ENCODE measurements around the gene PLP1. TPM values are rescaled to one million over a fixed set of nuclear protein-coding genes. Genes with fewer than 3 reads are reported as not detected.
"Not testable (repeated sequence)": the region's sequence is repeated elsewhere in the genome, so short reads cannot be mapped to it uniquely, and the experiment has no call there.

PLP1 gene
- polyA plus RNA-seq, 2 of the 4 experiments (the other 2 are of a cell fraction): not detected

DNA sequence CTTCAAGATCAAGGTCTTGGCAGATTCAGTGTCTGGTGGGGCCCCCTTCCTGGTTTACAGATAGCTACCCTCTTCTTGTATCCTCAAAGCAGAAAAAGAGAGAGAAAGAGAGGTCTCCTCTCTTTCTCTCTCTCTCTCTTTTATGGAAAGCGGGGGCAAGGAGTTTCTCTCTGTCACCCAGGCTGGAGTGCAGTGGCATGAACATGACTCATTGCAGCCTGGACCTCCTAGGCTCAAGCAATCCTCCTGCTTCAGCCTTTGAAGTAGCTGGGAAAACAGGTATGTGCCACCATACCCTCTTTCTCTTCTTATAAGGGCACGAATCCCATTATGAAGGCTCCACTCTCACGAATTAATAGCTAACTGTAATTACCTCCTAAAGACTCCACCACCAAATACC, 35.2 kb downstream of the PLP1 start:
- H3K4me3 ChIP-seq: no peak overlapping the region
- H3K4me2 ChIP-seq: no peak overlapping the region
- 2% methylated on average over 3 of the region's 3 CpGs for WGBS (ENCODE audit: missing lambda C conversion rate)
- ChIA-PET CTCF (interaction anchor here (1.2 kb wide), 1 partner anchor 109 kb away, joined by 3 read pairs; no protein-coding TSS in a partner anchor), POLR2A (no interaction called here)
- TF ChIP-seq JUN (IDR thresholded peaks at IDR 0.05) (no peak), EHMT2 (IDR thresholded peaks at IDR 0.05; ENCODE audit: low read depth) (no peak), MAFK (IDR thresholded peaks at IDR 0.05; ENCODE audit: partially characterized antibody) (no peak), PHF8 (IDR thresholded peaks at IDR 0.05; ENCODE audit: borderline replicate concordance, low read depth) (no peak), TFCP2L1 (CRISPR knock-in tag; IDR thresholded peaks at IDR 0.05) (no peak), CBX2 (IDR thresholded peaks at IDR 0.05; ENCODE audit: borderline replicate concordance, low read depth) (no peak), MAZ (IDR thresholded peaks at IDR 0.05; ENCODE audit: borderline replicate concordance, low read depth, low read length) (no peak), EP300 (IDR thresholded peaks at IDR 0.05) (no peak), HOXA7 (CRISPR knock-in tag; IDR thresholded peaks at IDR 0.05) (no peak), HOXB13 (CRISPR knock-in tag; IDR thresholded peaks at IDR 0.05; ENCODE audit: low read depth) (no peak), NFE2L2 (conservative IDR thresholded peaks at IDR 0.05; ENCODE audit: low read length) (no peak), HDAC2 (IDR thresholded peaks at IDR 0.05) (no peak), CHD2 (IDR thresholded peaks at IDR 0.05; ENCODE audit: low read length, partially characterized antibody) (no peak), CEBPB (IDR thresholded peaks at IDR 0.05) (no peak), FOXS1 (CRISPR knock-in tag; IDR thresholded peaks at IDR 0.05) (no peak)
- TF ChIP-seq, protein P1, sequence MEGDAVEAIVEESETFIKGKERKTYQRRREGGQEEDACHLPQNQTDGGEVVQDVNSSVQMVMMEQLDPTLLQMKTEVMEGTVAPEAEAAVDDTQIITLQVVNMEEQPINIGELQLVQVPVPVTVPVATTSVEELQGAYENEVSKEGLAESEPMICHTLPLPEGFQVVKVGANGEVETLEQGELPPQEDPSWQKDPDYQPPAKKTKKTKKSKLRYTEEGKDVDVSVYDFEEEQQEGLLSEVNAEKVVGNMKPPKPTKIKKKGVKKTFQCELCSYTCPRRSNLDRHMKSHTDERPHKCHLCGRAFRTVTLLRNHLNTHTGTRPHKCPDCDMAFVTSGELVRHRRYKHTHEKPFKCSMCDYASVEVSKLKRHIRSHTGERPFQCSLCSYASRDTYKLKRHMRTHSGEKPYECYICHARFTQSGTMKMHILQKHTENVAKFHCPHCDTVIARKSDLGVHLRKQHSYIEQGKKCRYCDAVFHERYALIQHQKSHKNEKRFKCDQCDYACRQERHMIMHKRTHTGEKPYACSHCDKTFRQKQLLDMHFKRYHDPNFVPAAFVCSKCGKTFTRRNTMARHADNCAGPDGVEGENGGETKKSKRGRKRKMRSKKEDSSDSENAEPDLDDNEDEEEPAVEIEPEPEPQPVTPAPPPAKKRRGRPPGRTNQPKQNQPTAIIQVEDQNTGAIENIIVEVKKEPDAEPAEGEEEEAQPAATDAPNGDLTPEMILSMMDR (IDR thresholded peaks at IDR 0.05): no peak
- TF ChIP-seq, protein P2, sequence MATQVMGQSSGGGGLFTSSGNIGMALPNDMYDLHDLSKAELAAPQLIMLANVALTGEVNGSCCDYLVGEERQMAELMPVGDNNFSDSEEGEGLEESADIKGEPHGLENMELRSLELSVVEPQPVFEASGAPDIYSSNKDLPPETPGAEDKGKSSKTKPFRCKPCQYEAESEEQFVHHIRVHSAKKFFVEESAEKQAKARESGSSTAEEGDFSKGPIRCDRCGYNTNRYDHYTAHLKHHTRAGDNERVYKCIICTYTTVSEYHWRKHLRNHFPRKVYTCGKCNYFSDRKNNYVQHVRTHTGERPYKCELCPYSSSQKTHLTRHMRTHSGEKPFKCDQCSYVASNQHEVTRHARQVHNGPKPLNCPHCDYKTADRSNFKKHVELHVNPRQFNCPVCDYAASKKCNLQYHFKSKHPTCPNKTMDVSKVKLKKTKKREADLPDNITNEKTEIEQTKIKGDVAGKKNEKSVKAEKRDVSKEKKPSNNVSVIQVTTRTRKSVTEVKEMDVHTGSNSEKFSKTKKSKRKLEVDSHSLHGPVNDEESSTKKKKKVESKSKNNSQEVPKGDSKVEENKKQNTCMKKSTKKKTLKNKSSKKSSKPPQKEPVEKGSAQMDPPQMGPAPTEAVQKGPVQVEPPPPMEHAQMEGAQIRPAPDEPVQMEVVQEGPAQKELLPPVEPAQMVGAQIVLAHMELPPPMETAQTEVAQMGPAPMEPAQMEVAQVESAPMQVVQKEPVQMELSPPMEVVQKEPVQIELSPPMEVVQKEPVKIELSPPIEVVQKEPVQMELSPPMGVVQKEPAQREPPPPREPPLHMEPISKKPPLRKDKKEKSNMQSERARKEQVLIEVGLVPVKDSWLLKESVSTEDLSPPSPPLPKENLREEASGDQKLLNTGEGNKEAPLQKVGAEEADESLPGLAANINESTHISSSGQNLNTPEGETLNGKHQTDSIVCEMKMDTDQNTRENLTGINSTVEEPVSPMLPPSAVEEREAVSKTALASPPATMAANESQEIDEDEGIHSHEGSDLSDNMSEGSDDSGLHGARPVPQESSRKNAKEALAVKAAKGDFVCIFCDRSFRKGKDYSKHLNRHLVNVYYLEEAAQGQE (IDR thresholded peaks at IDR 0.05): no peak
- TF ChIP-seq, protein P3, sequence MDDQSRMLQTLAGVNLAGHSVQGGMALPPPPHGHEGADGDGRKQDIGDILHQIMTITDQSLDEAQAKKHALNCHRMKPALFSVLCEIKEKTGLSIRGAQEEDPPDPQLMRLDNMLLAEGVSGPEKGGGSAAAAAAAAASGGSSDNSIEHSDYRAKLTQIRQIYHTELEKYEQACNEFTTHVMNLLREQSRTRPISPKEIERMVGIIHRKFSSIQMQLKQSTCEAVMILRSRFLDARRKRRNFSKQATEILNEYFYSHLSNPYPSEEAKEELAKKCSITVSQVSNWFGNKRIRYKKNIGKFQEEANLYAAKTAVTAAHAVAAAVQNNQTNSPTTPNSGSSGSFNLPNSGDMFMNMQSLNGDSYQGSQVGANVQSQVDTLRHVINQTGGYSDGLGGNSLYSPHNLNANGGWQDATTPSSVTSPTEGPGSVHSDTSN (IDR thresholded peaks at IDR 0.05): no peak
- TF ChIP-seq, protein P4, sequence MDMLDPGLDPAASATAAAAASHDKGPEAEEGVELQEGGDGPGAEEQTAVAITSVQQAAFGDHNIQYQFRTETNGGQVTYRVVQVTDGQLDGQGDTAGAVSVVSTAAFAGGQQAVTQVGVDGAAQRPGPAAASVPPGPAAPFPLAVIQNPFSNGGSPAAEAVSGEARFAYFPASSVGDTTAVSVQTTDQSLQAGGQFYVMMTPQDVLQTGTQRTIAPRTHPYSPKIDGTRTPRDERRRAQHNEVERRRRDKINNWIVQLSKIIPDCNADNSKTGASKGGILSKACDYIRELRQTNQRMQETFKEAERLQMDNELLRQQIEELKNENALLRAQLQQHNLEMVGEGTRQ (IDR thresholded peaks at IDR 0.05): no peak
- H3K4me1 ChIP-seq: no peaks in the 10 kb centered on the region
- ATAC-seq (no peak), DNase-seq (ENCODE audit: low read depth in 1 of 2, low spot score in 1 of 2) (no peak), FAIRE-seq (no peak)
- no peaks in the 10 kb centered on the region for H3K9me3 ChIP-seq
- H3K27ac ChIP-seq: no peak overlapping the region

DNA sequence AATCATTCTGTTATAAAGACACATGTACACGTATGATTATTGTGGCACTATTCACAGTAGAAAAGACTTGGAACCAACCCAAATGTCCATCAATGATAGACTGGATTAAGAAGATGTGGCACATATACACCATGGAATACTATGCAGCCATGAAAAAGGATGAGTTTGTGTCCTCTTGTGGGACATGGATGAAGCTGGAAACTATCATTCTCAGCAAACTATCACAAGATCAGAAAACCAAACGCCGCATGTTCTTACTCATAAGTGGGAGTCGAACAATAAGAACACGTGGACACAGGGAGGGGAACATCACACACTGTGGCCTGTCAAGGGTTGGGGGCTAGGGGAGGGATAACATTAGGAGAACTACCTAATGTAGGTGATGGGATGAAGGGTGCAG, 40.5 kb downstream of the PLP1 start:
- POLR2A ChIA-PET: not testable (repeated sequence)

More for the DNA sequence above, 40.5 kb downstream of the PLP1 start:
- FAIRE-seq; H3K27ac ChIP-seq; H3K4me3 ChIP-seq; H3K4me1 ChIP-seq; H3K9me3 ChIP-seq; H3K4me2 ChIP-seq; DNase-seq (ENCODE audit: low read depth in 1 of 2, low spot score in 1 of 2); ATAC-seq: not testable (repeated sequence)
- CTCF ChIA-PET: interaction anchor here (1.0 to 2.8 kb wide), 9 partner anchors 12 to 331 kb away, joined by 3 to 13 read pairs (median 4); partner anchors contain the start of gene RAB9B
- 16% methylated on average over 5 of the region's 5 CpGs for WGBS (ENCODE audit: missing lambda C conversion rate)

Data from A549 (cell line).